DND-41 (cell line): ENCODE measurements around the gene FHOD3.

Experiments
- ATAC-seq: fragments of 200-7000 bp; cut with Tn5 transposase; 3 replicates; pipeline ENCODE4 v1.9.1; 2021; ENCODE audit warnings: low read depth; ENCODE audit not compliant: insufficient read depth
- DNase-seq: peaks from one replicate; pipeline ENCODE4 v3.0.0-alpha.2; 2020
- H2AFZ ChIP-seq: 2 replicates; pipeline ENCODE4 v1.6.0; 2012; ENCODE audit warnings: low read depth, low read length
- H3K27ac ChIP-seq: 2 replicates; pipeline ENCODE4 v1.5.1; 2012; ENCODE audit warnings: low read length, inconsistent platforms
- H3K27me3 ChIP-seq: fragments of 200-600 bp; sonication (generic); 2 replicates; pipeline ENCODE4 v1.6.0; 2012; ENCODE audit warnings: low read length, mild to moderate bottlenecking, inconsistent platforms; ENCODE audit not compliant: insufficient read depth, poor library complexity
- H3K36me3 ChIP-seq: 2 replicates; pipeline ENCODE4 v1.5.1; 2012; ENCODE audit warnings: low read length, inconsistent platforms; ENCODE audit not compliant: insufficient read depth
- H3K4me1 ChIP-seq: 2 replicates; pipeline ENCODE4 v1.5.1; 2012; ENCODE audit warnings: mild to moderate bottlenecking, low read length; ENCODE audit not compliant: insufficient read depth
- H3K4me2 ChIP-seq: 2 replicates; pipeline ENCODE4 v1.6.0; 2012; ENCODE audit warnings: mild to moderate bottlenecking, moderate library complexity, low read length, inconsistent platforms; ENCODE audit not compliant: insufficient read depth
- H3K4me3 ChIP-seq, 2 experiments: fragments of 200-600 bp in 1 of 2; shearing (Covaris generic) in 1 of 2; 2 replicates each; pipeline ENCODE4 v1.5.1; 2012 to 2016; ENCODE audit warnings: inconsistent platforms in 2 of 2, low read length in 2 of 2, mild to moderate bottlenecking in 2 of 2, low read depth in 1 of 2, moderate library complexity in 1 of 2
- H3K79me2 ChIP-seq: 2 replicates; pipeline ENCODE4 v1.6.0; 2012; ENCODE audit warnings: low read length, inconsistent platforms; ENCODE audit not compliant: insufficient read depth
- H3K9ac ChIP-seq: 2 replicates; pipeline ENCODE4 v1.6.0; 2012; ENCODE audit warnings: low read depth, mild to moderate bottlenecking, inconsistent platforms, low read length, moderate library complexity
- H3K9me3 ChIP-seq: 2 replicates; pipeline ENCODE4 v1.5.1; 2012; ENCODE audit warnings: low read length, moderate library complexity, mild to moderate bottlenecking, inconsistent platforms; ENCODE audit not compliant: insufficient read depth, severe bottlenecking
- H4K20me1 ChIP-seq: 2 replicates; pipeline ENCODE4 v1.6.0; 2012; ENCODE audit warnings: low read length; ENCODE audit not compliant: insufficient read depth
- CTCF ChIP-seq: IDR thresholded peaks from 2 replicates; pipeline ENCODE4 v1.5.1; 2012; ENCODE audit warnings: borderline replicate concordance, low read length, moderate library complexity, mild to moderate bottlenecking; ENCODE audit not compliant: poor library complexity, severe bottlenecking; ENCODE audit errors: extremely low read depth
- EZH2 ChIP-seq: IDR thresholded peaks from 3 replicates; pipeline ENCODE4 v1.6.1; 2012; ENCODE audit warnings: borderline replicate concordance, low read depth, mild to moderate bottlenecking, moderate library complexity, low read length, inconsistent platforms; ENCODE audit not compliant: severe bottlenecking

FHOD3 gene

GRCh38 chr18:36766836-36767235 is 469.3 kb downstream of the FHOD3 start:
- Histone ChIP-seq H3K36me3 (no peaks in the 10 kb centered on the region), H2AFZ (no peak overlapping the region), H3K4me2 (no peak overlapping the region), H4K20me1 (no peaks in the 10 kb centered on the region), H3K79me2 (no peaks in the 10 kb centered on the region), H3K27me3 (no peaks in the 10 kb centered on the region), H3K27ac (no peak overlapping the region), H3K9me3 (no peaks in the 10 kb centered on the region), H3K9ac (no peak overlapping the region), H3K4me1 (peaks cover 9% of the 10 kb centered on the region), H3K4me3 (no peak overlapping the region)
- no peak for ATAC-seq
- no peak for TF ChIP-seq EZH2
- no peak for DNase-seq

- no peaks in the 10 kb centered on the region for H3K9me3 ChIP-seq
- H2AFZ ChIP-seq = no peak overlapping the region
- peaks cover 9% of the 10 kb centered on the region for H3K4me1 ChIP-seq
- H3K36me3 ChIP-seq = no peaks in the 10 kb centered on the region
- no peaks in the 10 kb centered on the region for H3K27me3 ChIP-seq
- no peak overlapping the region for H3K4me3 ChIP-seq
- TF ChIP-seq CTCF (no peak), EZH2 (no peak)
- DNase-seq = no peak
- H3K27ac ChIP-seq = no peak overlapping the region
- H4K20me1 ChIP-seq = no peaks in the 10 kb centered on the region
- H3K9ac ChIP-seq = no peak overlapping the region
- no peak for ATAC-seq
- H3K4me2 ChIP-seq = no peak overlapping the region
- no peaks in the 10 kb centered on the region for H3K79me2 ChIP-seq
These were observed 471.7 kb downstream of the FHOD3 start for GRCh38 chr18:36769172-36769571.

- Histone ChIP-seq H3K27me3 (no peaks in the 10 kb centered on the region), H3K9me3 (no peaks in the 10 kb centered on the region), H3K4me3 (no peak overlapping the region), H3K4me1 (peaks cover 9% of the 10 kb centered on the region), H3K36me3 (no peaks in the 10 kb centered on the region), H3K4me2 (no peak overlapping the region), H2AFZ (no peak overlapping the region), H3K79me2 (no peaks in the 10 kb centered on the region), H3K9ac (no peak overlapping the region), H4K20me1 (no peaks in the 10 kb centered on the region), H3K27ac (no peak overlapping the region)
- no peak for ATAC-seq
- DNase-seq = no peak
- TF ChIP-seq EZH2 = no peak
- TF ChIP-seq CTCF = peak; percentile 44
These were observed 472.2 kb downstream of the FHOD3 start for GRCh38 chr18:36769611-36770314.

GRCh38 chr18:36770315-36770946 is 472.9 kb downstream of the FHOD3 start:
- no peak overlapping the region for H3K4me3 ChIP-seq
- H3K4me2 ChIP-seq = no peak overlapping the region
- H3K4me1 ChIP-seq = peaks cover 9% of the 10 kb centered on the region
- no peak overlapping the region for H2AFZ ChIP-seq
- no peak overlapping the region for H3K27ac ChIP-seq
- H3K79me2 ChIP-seq = no peaks in the 10 kb centered on the region
- H3K27me3 ChIP-seq = no peaks in the 10 kb centered on the region
- DNase-seq (no peak), ATAC-seq (no peak)
- no peak for TF ChIP-seq CTCF
- TF ChIP-seq EZH2 = no peak
- H3K36me3 ChIP-seq = no peaks in the 10 kb centered on the region
- no peaks in the 10 kb centered on the region for H3K9me3 ChIP-seq
- no peak overlapping the region for H3K9ac ChIP-seq
- H4K20me1 ChIP-seq = no peaks in the 10 kb centered on the region
